NOMO-1 treated with dmso at 0.1 percent for 144 hours (cell line): Measurements from ENCODE around the gene NKAPL.
A peak's percentile ranks its signal among the peaks of the same experiment; 100 is the strongest.

ENCODE experiments used
- DNase-seq: peaks from one replicate; lab custom pipeline; 2025; ENCODE audit not compliant: unreplicated experiment; lab: John Stamatoyannopoulos, UW

NKAPL gene

GRCh38 chr6:28245206-28245941 lies 13.7 kb upstream of the NKAPL start:
- DNase-seq: no peak

GRCh38 chr6:28248916-28249315 lies 10.2 kb upstream of the NKAPL start:
- no peak for DNase-seq

GRCh38 chr6:28250747-28251146 lies 8.3 kb upstream of the NKAPL start:
- no peak for DNase-seq

- DNase-seq: no peak
Observed at GRCh38 chr6:28251661-28252008, 7.5 kb upstream of the NKAPL start.

- DNase-seq: peak; percentile 81
Observed at GRCh38 chr6:28252009-28252975, 6.8 kb upstream of the NKAPL start, which contains the start of gene ZKSCAN4. Gene ZKSCAN4 (minus strand): TSS chr6:28252269. CDS start chr6:28251980, 289 bp downstream.

- no peak for DNase-seq
Observed at GRCh38 chr6:28254121-28254519, 5.0 kb upstream of the NKAPL start.

GRCh38 chr6:28257042-28257441 lies 2.1 kb upstream of the NKAPL start:
- DNase-seq: no peak

- no peak for DNase-seq
Observed at GRCh38 chr6:28263922-28264321, 4.8 kb downstream of the NKAPL start.

GRCh38 chr6:28264834-28265401 lies 5.8 kb downstream of the NKAPL start:
- no peak for DNase-seq

GRCh38 chr6:28266563-28266961 lies 7.5 kb downstream of the NKAPL start:
- no peak for DNase-seq

- DNase-seq: peak; percentile 69
Observed at GRCh38 chr6:28266962-28267694, 8.0 kb downstream of the NKAPL start, which contains the start of gene ZSCAN26. Gene ZSCAN26 (plus strand): TSS chr6:28267143. CDS start chr6:28271920, 4,777 bp downstream.

- DNase-seq: no peak
Observed at GRCh38 chr6:28267695-28268059, 8.6 kb downstream of the NKAPL start.

- DNase-seq: no peak
Observed at GRCh38 chr6:28269492-28269891, 10.4 kb downstream of the NKAPL start.

GRCh38 chr6:28274888-28275287 lies 15.8 kb downstream of the NKAPL start:
- no peak for DNase-seq

- DNase-seq: no peak
Observed at GRCh38 chr6:28277746-28278145, 18.6 kb downstream of the NKAPL start.

- no peak for DNase-seq
Observed at GRCh38 chr6:28280595-28281287, 21.6 kb downstream of the NKAPL start.

- DNase-seq: peak; percentile 46
Observed at GRCh38 chr6:28281288-28282064, 22.4 kb downstream of the NKAPL start, which contains the start of gene PGBD1. Gene PGBD1 (plus strand): TSS chr6:28281572. CDS start chr6:28283814, 2,242 bp downstream.

GRCh38 chr6:28282926-28283325 lies 23.8 kb downstream of the NKAPL start:
- DNase-seq: no peak

GRCh38 chr6:28291573-28291972 lies 32.5 kb downstream of the NKAPL start:
- DNase-seq: no peak
